Non-pigmented ciliary epithelial cell (primary cell): Measurements from ENCODE around the gene RGS9.
A peak's percentile ranks its signal among the peaks of the same experiment; 100 is the strongest.

ENCODE experiments used
- DNase-seq: peaks from one replicate; pipeline ENCODE4 v3.0.0-alpha.2; 2010; ENCODE audit warnings: low read depth

Gene RGS9

GRCh38 chr17:65261152-65261551 lies 124.0 kb downstream of the RGS9 start:
- DNase-seq, result no peak

GRCh38 chr17:65261682-65262636 lies 124.8 kb downstream of the RGS9 start:
- no peak for DNase-seq

- no peak for DNase-seq
Observed at GRCh38 chr17:65265276-65265675, 128.1 kb downstream of the RGS9 start.

- DNase-seq, result peak; percentile 26
Observed at GRCh38 chr17:65268832-65269231, 131.7 kb downstream of the RGS9 start.

- no peak for DNase-seq
Observed at GRCh38 chr17:65270499-65271253, 133.5 kb downstream of the RGS9 start.

GRCh38 chr17:65271296-65271695 lies 134.1 kb downstream of the RGS9 start:
- no peak for DNase-seq
